ENCODE data around the gene TMTC1.

GRCh38 chr12:29816874-29817725 lies 33.4 kb upstream of the TMTC1 start:
- no peak for TF ChIP-seq CTCF (IDR thresholded peaks at IDR 0.05)
- TF ChIP-seq POLR2A (IDR thresholded peaks at IDR 0.05): no peak

Measured in body of pancreas (tissue), 4 donors.